HG03025 (cell line): Measurements from ENCODE around the gene SLC25A45.

Experiments used
- ATAC-seq: cut with Tn5 transposase; IDR thresholded peaks from one replicate; pipeline ENCODE4 v1.9.1; 2021; ENCODE audit warnings: mild to moderate bottlenecking, moderate library complexity; ENCODE audit not compliant: unreplicated experiment, low FRiP score

SLC25A45 gene

DNA sequence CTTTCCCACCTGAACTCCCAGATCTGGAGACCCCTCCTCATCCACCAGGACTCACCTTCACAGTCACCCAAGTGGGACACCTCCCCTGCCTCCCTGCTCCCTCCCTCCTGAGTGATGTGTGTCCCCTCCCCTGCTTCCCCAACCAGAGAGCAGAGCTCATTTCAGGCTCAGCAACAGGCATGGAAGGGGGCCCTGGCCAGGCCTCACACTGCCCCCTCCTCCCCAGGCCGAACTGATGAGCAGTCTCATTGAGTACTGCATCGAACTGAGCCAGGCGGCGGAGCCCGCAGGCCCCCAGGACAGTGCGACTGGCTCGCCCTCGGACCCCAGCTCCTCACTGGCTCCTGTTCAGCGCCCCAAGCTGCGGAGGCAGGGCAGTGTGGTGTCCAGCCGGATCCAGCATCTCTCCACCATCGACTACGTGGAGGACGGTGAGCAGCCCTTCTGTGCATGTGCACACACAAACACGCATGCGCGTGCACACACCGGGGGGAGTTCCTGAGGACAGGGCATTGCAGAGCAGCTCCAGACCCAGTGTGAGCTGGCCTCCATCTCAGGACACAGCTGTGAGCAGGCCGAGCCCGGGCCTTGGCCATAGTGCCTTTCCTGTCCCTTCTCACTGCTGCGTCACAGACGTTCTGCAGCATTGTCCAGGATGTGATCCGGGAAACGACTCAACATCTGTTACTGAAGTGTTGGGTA, 22.3 kb upstream of the SLC25A45 start:
- ATAC-seq, result no peak

DNA sequence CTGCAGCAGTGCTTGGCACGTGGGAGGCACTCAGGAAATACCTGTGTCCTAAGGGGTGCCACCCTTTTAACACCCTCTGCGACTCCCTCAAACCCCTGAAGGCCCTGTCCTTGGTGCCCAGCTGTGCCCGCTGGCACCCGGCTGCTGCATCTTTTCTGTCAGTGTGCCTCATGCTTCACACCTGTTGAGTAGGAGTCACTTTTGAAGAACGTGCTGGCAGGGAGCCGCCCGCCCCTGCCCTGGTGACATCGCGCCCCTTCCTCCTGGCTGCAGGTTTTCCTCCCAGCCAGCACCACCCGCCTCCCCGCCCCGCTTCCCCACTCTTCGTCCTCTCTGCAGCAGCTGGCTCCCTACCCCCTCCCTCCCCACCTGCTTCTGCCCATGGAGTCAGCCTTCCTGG, 21.8 kb upstream of the SLC25A45 start:
- no peak for ATAC-seq

DNA sequence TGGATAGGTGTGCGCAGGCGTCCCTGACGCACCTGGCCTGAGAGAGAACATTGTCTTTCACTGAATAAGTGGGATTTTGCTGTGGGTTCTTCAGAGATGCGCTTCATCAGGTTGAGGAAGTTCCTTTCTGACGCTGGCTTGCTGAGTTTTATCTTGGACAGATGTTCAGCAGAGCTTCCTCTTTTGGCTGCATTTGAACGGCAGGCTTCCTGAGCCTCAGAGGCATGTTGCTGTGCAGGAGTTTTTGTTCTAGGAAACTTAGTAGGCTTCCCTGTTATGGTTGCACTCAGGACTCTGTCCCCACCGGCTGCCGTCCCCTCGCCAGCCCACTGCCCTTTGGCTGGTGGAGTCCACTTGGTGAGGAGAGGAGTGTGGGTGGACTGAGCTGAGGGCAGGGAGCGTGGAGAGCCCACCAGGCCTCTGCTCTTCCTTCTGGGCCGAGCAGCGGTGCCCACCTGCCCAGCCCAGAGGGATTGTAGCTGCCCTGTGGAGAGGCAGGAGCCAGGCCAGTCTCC, 21.2 kb upstream of the SLC25A45 start:
- no peak for ATAC-seq

DNA sequence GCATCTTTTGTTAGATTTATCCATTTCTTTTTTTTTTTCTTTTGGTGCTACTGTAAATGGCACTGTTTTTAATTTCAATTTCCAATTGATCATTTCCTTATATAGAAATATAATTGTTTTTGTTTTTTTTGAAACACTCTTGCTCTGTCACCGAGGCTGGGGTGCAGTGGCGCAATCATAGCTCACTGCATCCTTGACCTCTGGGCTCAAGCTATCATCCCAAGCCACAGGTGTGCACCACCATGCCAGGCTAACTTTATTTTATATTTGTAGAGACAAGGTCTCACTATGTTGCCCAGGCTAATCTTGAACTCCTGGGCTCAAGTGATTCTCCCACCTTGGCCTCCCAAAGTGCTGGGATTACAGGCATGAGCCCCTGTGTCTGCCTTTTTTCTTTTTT, 20.3 kb upstream of the SLC25A45 start:
- no peak for ATAC-seq

DNA sequence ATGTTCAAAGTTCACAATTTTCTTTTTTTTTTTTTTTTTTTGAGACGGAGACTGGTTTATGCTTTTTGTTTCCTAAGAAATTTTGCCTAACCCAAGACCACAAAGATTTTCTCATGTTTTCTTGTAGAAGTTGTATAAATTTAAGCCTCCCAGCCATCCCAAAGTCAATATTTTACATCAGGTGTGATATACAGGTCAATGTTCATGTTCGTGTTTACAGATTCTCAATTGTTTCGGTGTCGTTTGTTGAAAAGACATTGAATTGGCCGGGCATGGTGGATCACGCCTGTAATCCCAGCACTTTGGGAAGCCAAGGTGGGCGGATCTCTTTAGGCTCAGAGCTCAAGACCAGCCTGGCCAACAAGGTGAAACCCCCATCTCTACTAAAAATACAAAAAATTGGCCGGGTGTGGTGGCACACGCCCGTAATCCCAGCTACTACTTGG, 19.4 kb upstream of the SLC25A45 start:
- no peak for ATAC-seq

DNA sequence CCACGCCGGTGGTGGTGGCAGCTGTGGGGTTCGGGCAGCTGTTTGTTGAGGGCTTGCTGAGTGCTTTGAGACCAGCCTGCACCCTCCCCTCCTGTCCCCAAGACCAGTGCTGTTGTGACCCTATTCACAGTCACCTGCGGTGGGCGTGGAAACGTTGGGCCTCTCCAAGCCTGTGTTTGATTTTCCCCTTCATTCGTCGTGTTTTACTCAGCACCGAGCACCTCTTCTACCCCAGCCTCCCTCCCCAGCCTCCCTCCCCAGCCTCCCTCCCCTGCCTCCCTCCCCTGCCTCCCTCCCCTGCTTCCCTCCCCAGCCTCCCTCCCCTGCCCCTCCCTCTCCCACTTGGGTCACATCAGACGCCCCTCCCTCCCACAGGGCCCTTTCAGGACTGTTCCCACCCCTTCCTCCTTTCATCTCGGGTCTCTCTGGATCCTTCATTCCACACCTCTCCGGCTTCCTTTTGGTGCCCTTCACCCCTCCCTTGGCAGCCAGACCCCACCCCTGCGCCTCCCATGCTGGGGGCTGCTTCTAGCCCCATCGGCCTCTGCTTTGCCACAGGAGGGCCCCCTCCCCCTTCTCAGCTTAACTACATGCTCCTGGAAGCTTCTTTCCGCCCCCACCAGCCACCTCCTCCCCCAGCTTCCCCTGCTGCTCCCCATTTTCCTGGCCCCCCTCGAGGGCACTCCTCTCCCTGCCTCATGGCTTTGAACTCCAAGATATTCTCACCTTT, 18.8 kb upstream of the SLC25A45 start:
- ATAC-seq, result no peak

DNA sequence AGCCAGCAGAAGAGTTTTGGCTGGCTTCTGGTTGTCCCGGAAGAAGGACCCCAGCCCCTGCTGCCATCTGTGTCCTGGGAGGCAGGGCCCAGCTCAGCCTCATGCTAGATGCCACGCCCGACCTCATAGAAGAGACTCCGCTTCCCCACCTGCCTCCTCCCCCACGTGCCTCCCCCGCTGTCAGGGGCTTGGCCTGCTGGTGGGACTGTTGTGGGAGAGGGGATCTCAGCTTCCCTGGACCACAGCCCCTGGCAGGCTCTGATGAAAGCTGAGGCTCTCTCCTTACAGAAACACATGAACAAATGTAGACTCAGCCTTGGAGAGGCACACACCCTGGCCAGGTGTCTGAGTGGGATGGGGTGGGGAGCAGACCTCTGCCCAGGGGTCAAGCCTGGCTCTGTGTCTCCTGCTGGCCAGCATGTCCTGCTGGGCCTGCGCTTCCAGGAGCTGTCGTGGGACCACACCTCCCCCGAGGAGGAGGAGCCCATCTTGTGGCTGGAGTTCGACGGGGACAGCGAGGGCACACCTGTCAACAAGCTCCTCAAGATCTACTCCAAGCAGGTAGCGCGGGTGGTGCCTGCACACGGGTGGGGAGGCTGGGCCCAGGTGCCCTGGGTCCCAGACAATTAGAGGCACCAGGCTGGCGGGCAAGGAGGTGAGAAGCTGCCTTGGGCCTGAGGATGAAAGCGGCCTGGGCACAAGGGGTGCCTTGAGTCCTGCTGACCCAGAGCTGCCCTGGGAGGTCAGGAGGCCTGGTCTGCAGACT, 18.0 kb upstream of the SLC25A45 start:
- no peak for ATAC-seq

DNA sequence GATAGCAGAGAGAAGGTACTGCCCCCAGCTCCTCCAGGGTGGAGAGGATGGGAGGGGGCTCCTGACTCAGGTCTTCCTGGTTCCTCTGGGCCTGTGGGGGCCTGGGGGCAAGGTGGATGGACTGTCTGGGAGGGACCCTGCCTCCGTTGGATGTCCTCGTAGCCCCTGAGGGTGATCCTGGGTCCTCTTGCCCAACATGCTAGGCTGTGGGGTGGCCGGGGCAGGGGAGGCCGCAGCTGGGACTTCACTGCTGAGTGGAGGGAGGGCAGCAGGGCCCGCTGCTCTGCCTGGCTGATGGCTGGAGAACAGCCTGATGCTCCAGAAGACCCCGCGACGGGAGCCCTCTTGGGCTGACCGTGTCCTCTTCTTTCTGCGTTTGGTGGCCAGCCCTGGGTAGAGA, 17.4 kb upstream of the SLC25A45 start:
- ATAC-seq, result no peak

DNA sequence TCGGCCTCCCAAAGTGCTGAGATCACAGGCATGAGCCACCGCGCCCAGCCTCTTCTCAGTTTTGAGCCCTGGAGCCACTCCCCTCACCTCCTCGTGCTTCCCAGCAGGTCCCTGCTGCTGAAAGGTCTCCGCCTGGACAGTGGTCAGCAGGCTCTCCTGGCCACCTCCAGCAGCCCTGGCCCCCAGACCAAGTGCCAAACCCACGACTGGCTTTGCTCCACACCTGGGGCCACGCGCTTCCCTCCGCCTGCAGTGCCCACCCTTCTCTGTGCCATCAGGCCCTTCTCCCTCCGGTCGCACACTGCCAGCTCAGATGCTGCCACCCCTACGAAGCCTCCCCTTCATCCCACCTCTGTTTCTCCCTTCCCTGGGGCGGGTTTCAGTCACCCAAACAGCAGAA, 16.8 kb upstream of the SLC25A45 start:
- ATAC-seq, result no peak

DNA sequence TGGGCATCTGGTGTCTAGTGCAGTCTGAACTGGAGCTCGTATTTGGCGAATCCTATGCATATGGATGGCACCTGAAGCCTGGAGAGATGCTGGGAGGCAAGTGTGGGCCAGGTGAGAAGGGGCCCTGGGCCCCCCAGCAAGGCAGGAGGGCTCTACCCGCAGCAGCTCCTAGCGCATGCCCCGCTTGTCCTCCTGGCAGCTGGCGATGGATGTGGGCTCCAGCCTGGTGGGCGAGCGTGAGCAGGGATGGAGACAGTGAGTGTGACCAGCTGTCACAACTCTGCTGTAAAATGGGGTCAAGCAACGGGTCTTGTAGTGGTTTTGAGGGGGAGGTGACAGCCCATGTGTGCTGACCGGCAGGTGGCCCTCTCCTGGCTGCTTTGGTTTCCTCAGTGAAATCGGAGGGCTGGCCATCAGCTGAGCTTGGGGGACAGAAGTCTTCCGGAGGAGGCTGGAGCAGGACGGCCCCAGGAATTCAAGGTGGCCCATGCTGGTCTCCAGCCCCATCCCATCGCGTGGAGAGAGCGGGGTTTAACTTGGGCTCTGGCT, 16.0 kb upstream of the SLC25A45 start:
- no peak for ATAC-seq

DNA sequence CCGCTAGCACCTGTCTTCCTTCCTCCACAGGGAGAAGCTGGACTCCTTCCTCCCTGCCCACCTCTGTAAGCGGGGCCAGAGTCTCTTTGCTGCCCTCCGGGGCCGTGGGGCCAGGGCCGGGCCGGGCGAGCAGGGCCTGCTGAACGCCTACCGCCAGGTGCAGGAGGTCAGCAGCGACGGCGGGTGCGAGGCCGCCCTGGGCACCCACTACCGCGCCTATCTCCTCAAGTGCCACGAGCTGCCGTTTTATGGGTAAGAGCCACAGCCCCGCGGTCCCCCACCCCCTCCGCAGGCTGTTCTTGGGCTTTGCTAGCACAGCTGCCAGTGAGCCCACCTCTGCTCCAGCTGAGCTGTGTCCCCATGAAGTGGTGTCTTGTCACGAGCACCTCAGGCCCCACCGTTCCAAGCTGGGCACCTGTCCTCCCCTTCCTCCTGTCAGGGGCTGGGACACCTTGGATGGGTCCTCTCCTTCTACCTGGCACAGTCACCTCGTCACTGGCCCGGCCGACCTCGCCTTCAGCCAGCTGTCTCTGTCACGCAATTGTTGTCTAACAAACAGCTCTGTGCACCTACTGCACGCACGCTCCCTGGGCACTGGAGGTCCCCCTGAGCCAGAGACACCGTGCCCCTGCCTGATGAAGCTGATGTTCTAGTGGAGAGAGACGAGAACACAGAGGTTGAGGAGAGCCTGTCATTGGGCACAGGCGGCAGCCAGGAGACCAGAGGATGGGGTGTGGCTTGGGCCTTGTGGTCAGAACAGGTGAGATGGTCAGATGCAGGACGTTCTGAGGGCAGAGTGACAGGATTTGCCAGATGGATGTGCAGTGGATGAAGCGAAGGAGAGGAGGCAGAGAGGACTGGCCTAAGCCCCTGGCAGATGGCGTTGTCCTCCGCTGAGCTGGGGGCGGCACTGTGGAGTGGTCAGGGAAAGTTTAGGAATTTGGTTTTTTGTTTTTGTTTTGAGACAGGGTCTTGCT, 14.6 kb upstream of the SLC25A45 start:
- no peak for ATAC-seq

DNA sequence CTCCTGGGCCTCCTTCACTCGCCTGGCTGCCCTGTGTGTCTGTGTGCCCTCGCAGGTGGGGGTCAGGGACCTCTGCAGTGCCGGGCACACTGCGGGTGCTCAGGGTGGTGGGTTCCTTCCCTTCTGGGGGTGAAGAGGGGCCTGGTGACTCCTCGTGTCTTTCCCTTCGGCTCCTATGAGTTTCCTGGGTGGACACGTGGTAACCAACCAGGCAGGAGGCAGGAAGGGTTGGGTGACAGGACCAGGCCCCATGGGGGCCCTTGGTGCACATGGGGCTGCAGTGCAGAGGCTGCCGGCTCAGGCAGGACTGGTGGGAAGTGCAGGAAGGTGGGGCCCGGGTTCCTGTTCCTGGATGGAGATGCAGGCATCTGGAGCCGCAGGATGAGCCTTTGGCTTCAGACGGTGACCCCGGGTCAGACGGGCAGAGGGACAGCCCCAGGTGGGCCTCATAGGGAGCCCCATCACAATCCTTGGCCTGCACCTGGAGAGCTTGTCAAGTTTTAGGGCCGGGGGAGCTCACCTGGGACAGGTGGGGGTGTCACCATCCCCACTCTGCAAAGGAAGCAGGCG, 13.6 kb upstream of the SLC25A45 start:
- ATAC-seq, result no peak

DNA sequence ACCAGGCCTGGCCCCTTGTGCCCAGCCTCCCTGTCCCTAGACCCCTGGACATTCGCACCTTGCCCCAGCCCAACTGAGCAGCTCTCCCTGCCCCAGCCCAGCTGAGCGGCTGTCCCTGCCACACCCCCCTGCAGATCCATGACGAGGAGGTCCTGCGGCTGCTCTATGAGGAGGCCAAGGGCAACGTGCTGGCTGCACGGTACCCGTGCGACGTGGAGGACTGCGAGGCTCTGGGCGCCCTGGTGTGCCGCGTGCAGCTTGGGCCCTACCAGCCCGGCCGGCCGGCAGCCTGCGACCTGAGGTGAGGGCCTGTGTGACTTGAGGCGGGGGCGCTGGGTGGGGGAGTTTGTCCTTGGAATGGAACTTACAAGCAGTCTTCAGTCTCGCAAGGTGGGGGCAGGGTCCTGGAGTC, 11.7 kb upstream of the SLC25A45 start:
- no peak for ATAC-seq

DNA sequence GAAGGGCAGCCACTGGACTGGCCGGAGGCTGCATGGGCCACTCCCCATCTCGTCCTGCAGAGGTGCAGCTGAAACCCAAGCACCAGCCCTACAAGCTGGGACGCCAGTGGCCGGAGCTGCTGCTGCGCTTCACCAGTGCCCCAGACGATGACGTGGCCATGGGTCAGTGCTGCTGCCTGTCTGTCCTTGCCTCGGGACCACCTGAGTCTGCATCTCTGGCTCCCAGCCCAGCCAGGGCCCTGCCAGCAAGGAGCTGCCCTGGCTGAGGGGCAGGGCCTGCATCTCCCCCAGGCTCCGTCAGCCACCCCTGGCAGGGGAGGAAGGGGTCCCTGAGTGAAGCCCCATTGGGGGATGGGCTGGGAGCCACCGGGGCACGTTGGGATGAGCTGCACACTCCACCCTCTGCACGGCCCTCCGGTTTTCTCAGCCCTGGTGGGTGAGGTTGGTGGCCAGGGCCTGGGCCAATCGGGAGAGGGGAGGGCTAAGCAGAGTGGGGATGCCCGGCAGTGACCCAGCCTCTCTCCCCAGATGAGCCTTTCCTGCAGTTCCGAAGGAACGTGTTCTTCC, 11.2 kb upstream of the SLC25A45 start:
- no peak for ATAC-seq

DNA sequence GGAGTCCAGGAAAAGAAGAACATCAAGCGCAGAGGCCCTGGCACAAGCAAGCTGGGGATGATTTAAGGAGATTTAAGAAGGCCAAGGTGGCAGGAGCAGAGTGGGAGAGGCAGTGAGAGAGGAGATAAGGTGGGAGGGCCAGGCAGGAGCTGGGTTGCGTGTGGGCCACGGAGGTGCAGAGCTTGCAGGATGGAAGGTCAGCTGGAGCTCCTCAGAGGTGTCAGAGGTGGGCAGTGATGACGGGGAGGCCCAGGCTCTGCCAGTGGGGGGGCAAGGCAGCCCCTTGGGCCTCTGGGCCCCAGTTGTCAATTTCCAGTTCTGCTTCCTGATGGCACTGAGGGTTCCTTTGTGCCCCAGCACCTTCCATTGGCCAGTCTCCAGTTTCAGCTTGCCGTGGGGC, 10.5 kb upstream of the SLC25A45 start:
- ATAC-seq, result no peak

DNA sequence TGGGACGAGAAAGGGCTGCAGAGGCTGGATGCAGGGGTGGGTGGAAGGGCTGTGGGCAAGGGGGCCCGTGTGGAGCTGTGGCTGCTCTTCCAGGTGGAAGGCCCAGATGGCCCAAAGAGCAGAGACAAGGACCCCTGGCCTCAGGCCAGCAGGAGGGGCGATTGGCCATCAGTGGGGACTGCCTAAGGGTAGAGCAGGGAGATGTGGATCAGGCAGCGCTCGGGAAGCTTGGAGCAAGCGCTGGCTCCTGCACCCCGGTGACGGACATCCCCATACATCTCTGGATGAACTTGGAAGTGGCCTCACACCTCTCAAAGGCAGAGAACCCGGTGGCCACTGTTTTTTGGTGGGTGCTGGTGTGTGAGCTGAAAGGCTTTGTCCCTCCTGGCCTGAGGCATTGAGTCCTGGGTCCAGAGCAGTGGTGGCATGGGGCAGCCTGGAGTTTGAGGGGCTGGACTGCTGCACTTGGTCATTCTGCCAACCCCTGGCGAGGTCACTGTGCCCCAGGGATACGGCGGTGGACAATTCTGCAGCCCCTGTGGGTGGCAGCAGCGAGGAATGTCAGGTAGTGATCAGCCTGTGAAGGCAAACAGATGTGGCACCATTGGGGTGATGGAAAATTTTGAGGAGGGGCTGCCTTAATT, 9.9 kb upstream of the SLC25A45 start:
- no peak for ATAC-seq

DNA sequence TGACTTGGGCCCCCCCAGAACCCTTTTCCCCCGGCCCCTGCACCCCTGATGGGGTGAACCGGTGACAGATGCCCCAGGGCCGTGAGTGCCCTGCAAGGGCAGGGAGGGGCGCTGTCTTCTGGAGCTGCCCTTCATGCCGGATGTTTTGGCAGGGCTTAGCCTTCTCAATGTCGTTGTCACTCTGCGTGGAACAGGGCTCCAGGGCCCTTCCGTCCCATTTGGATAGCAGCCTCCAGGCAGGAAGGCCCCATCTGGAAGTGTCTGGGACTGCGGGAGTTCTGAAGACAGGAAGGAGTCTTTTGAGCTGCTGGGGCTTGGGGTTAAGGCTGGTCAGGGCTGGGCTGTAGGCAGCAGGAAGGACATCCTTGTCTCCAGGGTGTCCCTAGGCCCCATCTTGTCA, 8.6 kb upstream of the SLC25A45 start:
- no peak for ATAC-seq

DNA sequence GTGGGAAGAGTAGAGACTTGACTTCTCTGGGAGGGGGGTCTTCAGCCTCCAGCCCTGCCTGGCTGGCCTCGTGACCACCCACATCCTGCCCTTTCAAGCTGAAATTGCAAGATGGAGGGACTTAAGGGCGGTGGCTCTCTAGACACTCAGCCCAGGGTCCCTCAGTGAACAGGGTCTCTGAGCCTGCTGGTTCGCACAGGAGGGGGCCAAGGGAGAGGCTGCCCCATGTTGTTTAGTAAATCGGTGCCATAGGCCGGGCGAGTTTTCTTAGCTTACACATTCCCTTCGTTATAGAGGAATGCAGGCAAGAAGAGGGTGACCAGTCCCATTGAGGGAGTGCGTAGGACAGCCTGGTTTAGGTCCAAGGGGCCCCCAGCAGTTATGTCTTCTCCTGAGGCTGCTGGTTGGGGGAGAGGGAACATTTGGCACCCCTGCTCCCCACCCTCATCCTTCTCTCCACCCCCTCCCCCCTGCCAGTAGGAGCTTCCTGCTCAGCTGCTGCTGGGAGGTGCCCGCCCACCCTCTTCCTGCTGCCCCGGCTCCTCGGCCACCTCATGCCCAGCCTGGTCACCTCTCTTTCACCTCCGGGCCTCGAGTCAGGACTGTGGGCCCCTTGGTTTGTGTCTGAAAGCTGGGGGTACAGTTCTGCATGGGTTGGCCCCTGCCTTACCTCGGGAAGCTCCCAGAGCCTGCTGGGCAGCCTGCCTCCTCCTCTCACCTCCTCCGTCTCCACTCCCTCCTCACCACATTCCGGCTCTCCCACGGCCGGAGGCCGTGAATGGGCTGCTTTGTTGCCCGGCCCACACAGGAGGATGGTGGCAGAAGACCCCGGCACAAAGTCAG, 7.9 kb upstream of the SLC25A45 start:
- no peak for ATAC-seq
